Renal pelvis (tissue), 3 donors: ENCODE measurements around the gene GKN1. TPM values are rescaled to one million over a fixed set of nuclear protein-coding genes. Genes with fewer than 3 reads are reported as not detected.

Experiments
- polyA plus RNA-seq, 3 donors: library from polyadenylated mRNA; unstranded; fragments of 120-200 nt; gene quantifications; one replicate each; pipeline ENCODE4 v1.2.1, GENCODE V29; 2013; ENCODE audit not compliant: insufficient read length in 3 of 3

Gene GKN1
- polyA plus RNA-seq, 3 donors: not detected

Other genes with a start within 250 kb of the GKN1 start
- 1 to 10 TPM; 5.1 to 7.0 (median 6.4) TPM for gene ARHGAP25, start 239.8 kb upstream of the GKN1 start, polyA plus RNA-seq
- not detected for gene BMP10, start 103.2 kb upstream of the GKN1 start, polyA plus RNA-seq
- gene GKN2, start 21.7 kb upstream of the GKN1 start, polyA plus RNA-seq: not detected
- gene ANTXR1, start 38.5 kb downstream of the GKN1 start, polyA plus RNA-seq: 10 to 100 TPM; 66.3 to 81.0 (median 70.8) TPM